Activated CD8-positive, alpha-beta memory T cell treated with anti-CD3 and anti-CD28 coated beads, Interleukin-2, amount 50 U/mL, for 48 hours (primary cell): ENCODE results near the gene DBI.

ENCODE experiments used
- DNase-seq: peaks from one replicate; pipeline ENCODE4 v3.0.0-alpha.2; 2020

DBI gene

DNA sequence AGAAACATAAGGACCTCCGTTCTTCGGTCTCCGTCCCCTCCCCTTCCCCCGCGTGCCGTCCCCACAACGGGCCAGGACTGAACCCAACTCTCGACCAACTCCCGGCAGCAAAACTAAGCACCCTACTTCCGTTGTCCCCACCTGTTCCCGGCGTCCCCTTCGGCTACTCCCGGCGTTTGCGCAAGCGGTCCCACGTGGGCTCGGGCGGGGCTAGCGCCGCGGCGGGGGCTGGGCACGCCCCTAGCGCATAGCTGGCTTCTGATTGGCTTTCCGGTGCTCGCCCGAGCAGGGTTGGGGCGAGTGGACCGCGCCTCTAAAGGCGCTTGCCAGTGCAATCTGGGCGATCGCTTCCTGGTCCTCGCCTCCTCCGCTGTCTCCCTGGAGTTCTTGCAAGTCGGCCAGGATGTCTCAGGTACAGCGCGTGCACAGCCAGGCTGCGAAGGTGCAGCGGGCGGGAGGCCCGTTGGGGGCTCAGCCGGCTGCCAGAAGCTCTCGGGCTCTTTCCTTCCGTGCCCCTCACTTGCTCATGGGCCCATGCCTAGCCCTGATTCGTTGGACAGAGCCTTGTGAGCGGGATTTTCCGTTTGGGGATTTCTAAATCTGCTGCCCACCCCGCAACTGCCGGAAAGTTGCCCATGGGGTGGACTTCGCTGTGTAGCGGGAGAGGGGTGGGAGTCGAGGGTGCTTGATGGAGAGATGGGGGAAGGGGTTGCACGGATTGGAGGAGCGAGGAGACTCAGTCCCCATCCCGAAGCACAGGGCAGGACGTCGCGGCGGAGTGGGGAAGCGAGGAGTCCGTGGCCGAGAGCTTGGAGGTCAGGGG, at the start of gene DBI, which contains the start of gene C2orf76:
Gene DBI (plus strand): TSS at position 329 of the 823 bp plus-strand sequence. CDS start 75 bp downstream, at position 404.
Gene C2orf76 (minus strand): TSS at position 186 of the 823 bp plus-strand sequence. CDS start 26,875 bp downstream, outside the sequence.
- DNase-seq: peak; percentile 94

DNA sequence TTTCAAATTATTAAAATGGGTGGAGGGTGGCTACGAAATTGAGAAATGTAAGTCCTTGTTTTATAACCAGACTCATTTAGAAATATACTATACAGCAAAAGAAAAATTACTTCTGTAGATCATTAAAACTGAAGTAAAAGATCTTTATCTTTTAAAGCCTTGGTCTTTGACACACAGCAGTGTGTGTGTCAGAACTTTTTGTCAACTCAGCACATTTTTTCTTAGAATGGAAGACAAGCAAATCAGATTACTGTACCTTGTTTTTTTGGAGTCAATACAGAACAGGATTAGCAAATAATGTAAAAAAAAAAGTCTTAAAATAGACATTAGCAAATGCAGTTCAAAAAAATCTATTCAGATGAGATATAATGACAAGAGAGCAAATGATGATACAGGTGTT, 49.2 kb upstream of the DBI start:
- DNase-seq: no peak

DNA sequence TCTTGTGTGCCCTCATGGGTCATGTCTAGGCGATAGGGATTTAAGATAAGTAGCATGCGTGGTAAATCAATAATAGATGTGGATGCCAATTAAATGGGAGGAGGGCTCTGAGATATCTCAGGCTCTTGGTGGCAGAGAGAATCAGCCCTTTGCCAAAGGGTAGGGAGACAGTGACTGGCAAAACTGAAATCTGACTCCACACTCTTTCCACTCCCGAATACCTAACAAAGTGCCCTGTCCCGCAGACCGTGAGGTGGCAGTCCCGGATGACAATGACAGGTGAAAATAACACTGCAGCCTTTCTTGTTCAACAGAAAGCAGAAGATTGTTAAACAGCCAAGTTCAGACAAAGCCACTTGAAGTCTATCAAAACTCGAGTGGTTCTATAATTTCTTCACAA, 47.2 kb upstream of the DBI start:
- DNase-seq: no peak

DNA sequence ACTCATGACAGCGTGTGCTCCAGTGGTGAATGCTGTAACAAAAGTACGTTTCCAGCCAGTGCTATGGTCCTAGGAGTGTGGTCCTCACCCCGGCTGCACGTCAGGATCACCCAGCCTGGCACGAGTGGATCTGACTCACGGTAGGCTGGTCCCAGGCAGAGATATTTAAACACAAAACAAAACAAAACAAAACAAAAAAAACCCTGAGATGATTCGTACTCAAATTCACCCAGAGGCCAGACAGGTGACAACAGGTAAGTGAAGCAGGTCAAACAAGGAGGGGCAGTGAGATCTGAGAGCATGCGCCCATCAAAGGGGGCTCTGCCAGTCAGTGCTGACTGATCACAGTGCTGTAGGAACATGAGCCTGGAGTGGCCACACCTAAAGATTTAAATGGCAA, 43.3 kb upstream of the DBI start:
- no peak for DNase-seq

DNA sequence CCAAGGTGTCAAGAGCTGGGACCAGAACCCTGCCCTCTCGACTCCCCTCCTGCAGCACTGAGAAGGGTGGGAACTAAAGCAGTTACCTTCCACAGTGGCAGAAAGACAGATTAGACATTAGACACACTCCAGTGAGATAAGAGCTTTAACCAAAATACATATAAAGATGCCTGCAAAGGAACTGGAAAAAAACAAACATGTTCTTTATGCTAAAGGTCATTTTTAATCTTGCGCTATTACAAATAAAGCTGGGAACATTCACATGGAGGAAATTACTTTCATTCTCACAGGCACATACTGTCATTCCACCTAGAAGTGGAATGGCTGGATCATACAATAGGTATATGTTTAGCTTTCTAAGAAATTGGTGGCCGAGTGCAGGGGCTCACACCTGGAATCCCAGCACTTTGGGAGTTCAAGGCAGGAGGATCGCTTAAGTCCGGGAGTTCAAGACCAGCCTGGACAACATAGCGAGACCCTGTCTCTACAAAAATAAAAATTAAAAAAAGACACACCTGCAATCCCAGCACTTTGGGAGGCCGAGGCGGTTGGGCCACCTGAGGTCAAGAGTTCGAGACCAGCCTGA, 42.0 kb upstream of the DBI start:
- DNase-seq: no peak

DNA sequence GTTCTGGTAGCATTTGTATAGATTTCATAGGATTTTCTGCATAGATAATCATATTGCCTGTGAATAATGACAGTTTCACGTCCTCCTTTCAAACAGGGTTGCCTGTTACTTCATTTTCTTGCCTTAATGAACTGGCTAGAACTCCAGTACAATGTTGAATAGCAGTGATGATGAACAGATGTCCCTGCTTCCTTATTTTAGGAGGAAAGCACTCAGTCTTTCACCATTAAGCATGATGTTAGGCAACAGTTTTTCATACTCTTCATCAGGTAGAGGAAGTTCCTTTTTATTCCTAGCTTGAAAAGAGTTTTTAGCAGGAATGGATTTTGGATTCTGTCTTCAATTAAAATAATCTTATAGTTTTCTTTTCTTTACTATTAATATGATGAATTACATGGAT, 39.8 kb upstream of the DBI start:
- no peak for DNase-seq

DNA sequence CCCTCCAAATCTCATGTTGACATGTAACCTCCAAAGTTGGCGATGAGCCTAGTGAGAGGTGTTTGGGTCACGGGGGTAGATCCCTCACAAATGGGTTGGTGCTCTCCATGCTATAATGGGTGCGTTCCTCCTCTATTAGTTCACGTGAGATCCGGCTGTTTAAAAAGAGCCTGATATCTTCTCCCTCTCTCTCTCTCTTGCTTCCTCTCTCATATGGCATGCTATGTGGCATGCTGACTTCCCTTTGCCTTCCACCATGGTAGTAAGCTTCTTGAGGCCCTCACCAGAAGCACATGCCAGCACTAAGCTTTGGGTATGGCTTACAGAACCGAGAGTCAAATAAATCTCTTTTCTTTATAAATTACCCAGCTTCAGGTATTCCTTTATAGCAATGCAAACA, 39.3 kb upstream of the DBI start:
- DNase-seq: no peak

DNA sequence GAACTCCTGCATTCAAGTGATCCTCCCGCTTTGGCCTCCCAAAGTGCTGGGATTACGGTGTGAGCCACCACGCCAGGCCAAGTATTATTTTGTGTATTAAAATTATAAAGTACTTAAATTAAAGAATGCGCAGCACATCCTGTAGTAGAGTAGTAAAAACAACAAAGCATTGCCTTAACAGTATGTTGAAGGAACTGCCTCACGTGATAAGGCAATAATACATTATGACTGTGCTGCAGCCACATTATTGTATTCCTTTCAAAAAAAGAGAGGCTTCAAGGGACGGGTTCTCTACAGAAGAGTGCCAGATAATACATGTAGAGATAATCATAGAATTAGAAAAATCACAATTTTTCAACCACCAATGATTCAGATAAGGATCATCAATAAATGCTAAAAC, 33.8 kb upstream of the DBI start:
- DNase-seq: no peak

DNA sequence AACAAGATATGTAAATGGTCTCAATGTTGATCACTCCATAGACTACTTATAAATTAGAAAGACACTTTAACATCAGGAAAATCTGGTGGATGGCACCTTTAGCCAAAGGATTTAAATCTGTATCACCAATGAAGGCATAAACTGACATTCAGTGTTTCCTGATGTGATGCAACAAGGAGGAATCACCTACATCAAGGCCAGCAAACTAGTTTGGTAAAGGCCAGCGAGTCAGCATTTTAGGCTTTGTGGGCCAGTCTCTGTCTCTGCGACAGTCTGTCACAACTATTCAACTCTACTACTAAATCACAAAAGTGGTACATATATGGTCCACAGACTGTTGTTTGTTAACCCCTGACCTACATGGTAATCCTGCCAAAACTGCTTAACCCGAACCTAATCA, 33.4 kb upstream of the DBI start:
- no peak for DNase-seq

DNA sequence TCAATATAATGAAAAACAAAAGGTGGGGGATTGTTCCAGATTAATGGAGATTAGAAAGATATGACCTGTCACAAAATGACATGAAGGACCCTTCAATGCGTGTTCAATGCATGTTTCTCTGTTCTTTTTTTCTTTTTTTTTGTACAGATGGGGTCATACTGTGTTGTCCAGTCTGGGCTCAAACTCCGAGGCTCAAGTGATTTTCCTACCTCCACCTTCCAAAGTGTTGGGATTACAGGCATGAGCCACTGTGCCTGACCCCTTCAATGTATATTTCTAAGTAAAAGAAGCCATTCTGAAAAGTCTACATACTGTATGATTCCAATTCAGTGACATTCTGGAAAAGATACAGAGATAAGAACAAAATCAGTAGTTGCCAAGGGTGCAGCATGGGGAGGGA, 32.9 kb upstream of the DBI start:
- no peak for DNase-seq

DNA sequence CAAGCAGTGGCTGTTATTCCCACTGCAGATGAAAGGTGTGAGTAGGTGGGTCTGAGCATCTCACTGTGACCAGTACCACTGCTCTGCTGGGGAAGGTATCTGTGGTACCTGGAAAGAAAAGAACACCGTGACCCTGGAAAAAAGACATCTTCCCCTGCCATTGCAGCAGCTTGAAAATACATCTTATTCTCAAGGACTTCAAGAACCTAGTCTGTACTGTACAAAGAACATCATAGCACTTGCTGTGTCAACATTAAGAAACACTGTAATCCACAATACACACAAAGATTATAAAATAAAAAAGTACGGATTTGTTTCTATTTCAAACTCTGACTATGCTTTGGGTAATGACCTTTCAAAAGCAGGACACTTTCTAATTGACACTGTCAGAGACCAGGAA, 29.0 kb upstream of the DBI start:
- DNase-seq: no peak

DNA sequence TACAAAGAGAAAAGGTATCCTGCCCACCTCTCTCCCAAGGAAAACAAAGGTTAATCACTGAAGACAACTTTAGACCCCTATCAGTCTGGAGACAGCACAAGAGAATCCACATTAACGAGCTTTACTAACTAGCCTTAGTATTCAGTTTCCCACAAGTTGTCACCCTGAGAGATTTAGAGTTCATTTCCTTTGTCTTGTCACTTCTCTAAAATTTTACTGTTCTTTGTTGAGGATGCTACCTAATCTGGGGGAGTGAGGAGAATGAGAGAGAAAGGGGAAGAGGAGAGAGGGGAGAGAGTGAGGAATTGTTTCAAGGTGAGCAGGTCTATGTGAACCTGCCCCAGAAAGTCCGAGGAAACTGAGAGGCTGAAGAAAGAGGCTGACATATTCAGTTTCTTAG, 28.5 kb upstream of the DBI start:
- DNase-seq: no peak

DNA sequence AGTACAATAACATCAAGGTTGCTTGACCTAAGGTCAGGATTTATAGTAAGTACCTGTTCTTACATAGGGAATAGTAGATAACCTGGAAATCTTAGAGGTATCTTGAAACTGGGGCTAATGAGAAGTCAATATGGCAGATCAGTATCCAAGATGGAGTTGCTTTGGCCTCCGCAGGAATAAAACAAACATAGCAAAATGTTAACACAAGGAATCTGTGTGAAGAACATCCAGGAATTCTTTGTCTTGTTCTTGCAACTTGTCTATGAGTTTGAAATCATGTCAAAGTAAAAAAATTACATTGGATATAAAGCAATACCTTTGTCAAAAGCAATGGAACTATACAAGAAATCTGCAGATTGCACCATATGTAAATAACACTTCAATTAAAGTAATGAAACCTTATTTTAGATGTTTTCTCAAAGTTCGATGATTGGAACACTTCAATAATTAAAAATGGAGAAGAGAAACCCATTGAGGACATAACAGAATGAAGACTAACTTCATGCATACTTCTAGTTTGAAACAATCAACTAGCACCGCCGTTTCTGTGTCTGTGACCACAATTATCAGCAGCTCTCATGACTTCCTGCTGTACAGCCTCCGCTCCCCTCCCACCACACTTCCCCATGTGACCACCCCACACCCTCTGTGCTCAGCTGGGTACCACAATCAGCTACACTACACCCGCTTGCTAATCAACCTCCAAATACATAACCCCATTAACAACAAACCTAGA, 27.8 kb upstream of the DBI start:
- DNase-seq: no peak

DNA sequence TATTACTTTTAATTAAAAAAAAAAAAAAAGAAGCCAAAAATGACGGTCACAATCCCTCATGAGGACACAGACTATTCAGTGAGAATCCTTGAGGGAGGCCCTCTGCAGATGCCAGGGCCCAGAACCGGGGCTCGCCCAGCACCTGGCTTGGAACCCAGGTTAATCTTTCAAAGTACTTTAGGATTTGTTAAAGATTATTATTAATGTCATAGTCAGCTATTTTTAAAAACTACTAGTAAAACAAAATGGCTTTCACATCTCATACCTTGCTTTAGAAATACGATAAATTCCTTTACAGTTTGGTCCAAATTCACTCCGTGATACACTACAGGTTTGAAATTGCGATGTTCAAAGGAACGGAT, 27.2 kb upstream of the DBI start:
- no peak for DNase-seq

DNA sequence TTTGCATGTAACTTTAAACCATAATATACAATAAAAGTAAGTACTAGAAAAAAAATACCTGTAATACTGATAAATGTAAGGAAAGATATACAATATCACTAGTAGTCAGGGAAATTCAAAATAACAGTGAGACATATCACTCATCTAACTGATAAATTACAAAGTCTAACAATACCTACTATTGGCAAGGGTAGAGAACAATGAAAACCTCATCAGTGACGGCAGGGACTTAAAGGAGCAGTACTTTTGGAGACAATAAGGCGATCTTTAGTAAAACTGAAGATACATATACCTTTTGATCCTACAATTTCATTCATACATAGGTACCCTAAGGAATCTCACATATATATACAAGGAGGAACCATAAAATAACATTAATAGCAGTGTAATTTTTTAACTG, 25.1 kb upstream of the DBI start:
- no peak for DNase-seq

DNA sequence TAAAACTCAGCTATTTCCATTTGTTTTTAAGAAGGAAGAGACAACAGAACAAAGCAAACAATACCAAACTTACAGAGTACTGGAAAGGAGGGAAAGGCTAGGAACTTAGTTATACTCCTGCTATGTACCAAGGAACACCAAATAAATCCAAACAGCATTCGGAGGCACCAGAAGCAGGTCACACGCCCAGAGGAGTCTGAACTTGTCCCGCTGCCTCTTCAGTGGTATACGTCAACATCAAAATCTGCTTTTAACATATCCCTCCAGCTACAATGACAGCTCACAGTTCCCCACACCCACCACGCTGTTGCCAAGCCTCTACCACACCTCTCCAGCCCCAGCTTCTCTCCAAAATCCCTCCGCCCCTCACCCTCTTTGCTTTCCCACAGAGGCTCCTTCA, 17.5 kb upstream of the DBI start:
- DNase-seq: no peak

DNA sequence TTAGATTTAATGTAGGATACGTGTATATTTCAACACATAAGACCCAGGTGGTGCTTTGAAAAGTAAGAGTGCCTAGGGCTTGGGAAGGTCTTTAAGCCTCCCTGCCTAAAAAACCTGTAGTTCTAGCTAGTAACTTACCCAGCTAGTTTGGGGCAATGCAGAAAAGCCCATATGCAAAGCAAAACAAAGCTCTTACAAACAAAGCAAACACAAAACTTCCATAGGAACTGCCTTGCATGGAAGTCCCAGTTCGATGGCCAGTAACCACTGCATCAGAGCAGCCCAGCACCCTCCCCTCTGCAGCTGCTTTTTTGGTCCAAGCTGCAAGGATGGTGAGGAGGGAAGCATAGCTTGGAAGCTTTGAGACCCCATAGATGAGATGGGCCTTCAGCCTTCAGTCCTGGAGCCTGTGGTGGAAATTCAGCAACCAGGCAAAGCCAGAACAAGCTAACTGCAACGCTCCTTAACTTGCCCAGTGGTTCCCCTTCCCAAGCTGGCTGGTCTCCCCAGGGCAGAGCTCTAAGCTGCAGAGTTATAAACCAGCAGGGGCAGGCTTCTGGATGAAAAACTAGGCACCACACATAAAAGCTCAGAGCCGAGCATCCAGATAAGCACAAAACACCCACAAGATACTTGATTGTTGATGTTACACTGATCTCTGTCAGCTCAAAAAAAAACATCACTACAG, 16.3 kb upstream of the DBI start:
- DNase-seq: no peak

DNA sequence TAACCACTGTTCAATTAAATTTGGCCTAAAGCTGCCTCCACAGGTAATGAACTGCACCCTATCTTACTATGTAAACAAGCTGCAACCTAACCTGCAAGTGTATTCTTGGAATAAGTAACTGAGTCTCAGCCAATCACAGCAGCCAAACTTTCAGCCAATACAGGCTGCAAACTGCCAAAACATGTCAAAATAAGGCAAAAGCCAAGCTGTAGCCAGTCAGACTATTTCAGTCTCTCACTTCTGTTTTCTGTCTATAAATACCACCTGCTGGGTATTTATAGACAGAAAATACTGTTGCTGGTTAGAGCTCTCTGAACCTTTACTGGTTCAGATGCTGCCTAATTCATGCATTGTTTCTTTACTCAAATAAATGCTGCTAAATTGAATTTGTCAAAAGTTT, 14.4 kb upstream of the DBI start:
- DNase-seq: no peak

DNA sequence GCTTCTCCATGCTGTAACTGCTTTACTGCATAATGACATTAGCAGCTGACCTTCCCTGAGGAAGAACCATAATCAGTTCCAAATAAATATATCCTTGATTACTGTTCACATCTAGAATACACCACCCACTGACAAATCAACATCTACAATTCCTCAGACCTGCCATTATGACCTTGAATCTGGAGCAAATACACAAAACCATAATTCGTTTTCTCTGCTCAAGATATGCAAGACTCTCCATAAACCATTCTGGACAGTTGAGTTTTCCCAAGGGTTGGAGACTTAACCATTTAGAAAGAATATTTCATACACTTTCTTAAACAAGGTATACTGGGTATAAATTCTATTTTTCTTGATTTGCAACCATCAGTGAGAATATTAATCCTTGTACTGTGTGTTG, 11.9 kb upstream of the DBI start:
- no peak for DNase-seq

DNA sequence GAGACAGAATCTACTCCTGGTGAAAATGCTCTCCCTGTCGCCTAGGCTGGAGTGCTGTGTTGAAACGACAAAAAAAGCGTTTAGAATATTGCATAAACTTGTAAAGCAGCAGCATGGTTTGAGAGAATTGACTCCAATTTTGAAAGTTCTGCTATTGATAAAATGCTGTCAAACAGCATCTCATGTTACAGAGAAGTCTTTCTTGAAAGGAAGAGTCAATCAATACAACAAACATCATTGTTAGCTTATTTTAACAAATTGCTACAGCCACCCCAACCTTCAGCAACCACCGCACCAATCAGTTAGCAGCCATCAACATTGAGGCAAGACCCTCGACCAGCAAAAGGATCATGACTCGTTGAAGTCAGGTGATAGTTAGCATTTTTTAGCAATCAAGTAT, 7.0 kb upstream of the DBI start:
- DNase-seq: no peak

DNA sequence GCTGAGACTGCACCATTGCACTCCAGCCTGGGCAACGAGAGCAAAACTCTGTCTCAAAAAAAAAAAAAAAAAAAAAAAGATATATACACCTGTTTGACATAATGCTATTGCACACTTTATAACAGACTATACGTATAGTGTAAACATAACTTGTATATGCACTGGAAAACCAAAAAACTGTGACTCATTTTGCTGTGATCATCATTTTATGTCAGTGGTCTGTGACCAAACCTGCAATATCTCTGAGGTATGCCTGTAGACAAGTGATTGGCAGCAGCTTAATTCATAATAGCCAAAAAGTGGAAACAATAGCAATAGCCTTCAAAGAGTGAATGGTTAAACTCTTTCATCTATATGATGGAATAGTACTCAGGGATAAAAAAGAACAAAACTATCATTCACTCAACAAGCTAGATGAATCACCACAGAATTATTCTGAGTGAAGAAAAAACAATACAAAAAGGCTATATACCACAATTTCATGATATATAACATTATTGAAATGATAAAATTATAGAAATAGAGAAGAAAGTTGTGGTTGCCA, 6.3 kb upstream of the DBI start:
- DNase-seq: no peak

DNA sequence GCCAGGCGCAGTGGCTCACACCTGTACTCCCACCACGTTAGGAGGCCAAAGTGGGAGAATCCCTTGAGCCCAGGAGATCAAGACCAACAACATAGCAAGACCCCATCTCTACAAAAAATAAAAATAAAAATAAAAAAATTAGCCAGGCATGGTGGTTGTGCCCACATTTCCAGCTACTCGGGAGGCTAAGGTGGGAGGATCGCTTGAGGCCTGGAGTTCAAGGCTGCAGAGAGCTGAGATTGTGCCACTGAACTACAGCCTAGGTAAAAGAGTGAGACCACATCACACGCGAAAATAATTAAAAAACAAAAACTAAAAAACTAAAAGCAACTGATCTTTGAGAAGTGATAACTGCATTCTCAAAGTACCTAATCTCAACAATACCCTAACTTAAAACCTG, 2.0 kb upstream of the DBI start:
- DNase-seq: no peak

DNA sequence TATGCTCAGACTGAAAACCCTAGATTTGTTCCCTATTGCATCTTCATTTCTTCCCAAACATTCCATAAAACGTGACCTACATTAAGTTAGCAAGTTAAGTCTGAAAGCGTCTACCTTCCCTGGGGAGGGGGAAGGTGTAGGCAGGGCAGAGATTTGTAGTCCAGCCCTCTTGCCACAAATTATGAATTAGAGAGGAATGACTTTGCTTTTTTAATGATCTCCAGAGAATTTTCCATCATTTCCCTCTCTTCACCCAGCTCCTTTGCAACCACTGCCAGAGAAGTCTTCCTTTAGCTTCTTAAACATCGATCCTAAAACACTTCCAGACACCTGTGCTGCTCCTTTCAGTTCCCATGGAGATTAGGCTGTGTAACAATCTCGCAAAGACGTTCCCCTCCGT, 1.3 kb upstream of the DBI start:
- no peak for DNase-seq
